GM12872 (cell line): Measurements from ENCODE around the gene FUOM.

Source experiments
- TF ChIP-seq, protein P1 (sequence below): IDR thresholded peaks from 3 replicates; pipeline ENCODE4 v1.5.1; 2011; ENCODE audit warnings: low read depth, mild to moderate bottlenecking, low read length, moderate library complexity; ENCODE audit not compliant: insufficient read depth

Gene FUOM

DNA sequence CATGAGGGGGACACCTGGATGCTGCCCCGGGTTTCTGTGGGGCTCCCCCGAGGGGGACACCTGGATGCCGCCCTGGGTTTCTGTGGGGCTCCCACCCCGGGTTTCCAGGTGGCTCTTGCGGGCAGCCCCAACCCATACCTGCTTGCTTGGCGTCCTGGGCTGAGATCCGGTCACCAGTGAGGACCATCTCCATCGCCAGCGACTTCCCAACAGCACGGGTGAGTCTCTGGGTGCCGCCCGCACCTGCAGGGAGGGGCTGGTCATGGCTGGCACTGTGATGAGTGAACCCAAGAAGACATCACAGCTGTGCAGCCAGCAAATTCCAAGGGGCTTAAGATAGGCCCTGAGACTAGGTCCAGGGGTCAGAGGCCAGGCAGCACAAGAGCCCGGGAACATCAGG, 8.9 kb upstream of the FUOM start:
- TF ChIP-seq, protein P1, sequence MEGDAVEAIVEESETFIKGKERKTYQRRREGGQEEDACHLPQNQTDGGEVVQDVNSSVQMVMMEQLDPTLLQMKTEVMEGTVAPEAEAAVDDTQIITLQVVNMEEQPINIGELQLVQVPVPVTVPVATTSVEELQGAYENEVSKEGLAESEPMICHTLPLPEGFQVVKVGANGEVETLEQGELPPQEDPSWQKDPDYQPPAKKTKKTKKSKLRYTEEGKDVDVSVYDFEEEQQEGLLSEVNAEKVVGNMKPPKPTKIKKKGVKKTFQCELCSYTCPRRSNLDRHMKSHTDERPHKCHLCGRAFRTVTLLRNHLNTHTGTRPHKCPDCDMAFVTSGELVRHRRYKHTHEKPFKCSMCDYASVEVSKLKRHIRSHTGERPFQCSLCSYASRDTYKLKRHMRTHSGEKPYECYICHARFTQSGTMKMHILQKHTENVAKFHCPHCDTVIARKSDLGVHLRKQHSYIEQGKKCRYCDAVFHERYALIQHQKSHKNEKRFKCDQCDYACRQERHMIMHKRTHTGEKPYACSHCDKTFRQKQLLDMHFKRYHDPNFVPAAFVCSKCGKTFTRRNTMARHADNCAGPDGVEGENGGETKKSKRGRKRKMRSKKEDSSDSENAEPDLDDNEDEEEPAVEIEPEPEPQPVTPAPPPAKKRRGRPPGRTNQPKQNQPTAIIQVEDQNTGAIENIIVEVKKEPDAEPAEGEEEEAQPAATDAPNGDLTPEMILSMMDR: no peak

DNA sequence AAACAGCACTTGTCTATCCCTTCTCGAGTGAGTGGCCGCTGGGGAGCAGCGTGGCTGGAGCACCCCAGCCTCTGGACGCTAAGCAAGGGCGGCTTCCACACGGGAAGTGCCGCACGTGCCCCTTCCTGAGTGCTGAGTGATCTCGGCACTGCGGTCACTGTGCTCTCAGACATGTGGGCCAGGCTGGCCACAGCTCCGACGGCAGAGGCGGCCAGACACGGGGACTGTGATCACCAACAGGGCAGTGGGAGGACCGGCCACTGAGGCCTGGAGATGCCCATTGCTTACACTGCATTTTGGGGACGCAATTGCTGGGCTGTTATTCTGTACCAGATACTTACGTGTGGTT, 8.3 kb upstream of the FUOM start:
- TF ChIP-seq, protein P1: no peak

DNA sequence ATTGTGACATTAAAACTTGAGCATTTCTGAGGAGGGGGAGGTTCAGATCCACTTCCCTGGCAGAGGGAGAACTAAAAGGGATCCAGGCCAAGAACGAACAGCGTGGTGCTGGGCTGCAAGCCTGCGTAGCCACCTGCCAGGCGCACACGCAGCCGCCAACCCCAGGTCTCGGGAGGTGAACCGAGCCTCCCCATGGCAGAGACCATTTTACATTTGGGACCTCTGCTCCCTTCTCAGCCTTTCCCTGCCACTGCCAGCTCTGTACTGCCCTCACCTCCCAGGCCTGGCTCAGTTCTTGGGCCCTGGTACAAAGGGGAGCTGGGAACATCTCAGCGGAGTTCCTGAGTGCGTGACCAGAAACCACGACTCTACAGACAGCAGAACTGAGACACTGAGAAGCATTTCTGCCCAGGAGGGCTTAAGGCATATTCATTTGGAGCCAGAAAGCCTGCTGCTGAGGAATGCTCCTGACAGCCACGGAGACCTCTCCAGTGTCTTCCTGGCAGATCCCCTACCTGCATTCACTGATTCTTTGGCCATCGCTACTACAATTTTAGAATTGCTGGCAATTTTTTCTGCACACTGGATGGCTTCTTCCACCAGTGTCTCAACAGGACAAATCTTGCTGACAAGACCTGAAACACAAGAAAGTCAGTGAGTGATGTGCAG, 7.8 kb upstream of the FUOM start:
- TF ChIP-seq, protein P1: no peak

DNA sequence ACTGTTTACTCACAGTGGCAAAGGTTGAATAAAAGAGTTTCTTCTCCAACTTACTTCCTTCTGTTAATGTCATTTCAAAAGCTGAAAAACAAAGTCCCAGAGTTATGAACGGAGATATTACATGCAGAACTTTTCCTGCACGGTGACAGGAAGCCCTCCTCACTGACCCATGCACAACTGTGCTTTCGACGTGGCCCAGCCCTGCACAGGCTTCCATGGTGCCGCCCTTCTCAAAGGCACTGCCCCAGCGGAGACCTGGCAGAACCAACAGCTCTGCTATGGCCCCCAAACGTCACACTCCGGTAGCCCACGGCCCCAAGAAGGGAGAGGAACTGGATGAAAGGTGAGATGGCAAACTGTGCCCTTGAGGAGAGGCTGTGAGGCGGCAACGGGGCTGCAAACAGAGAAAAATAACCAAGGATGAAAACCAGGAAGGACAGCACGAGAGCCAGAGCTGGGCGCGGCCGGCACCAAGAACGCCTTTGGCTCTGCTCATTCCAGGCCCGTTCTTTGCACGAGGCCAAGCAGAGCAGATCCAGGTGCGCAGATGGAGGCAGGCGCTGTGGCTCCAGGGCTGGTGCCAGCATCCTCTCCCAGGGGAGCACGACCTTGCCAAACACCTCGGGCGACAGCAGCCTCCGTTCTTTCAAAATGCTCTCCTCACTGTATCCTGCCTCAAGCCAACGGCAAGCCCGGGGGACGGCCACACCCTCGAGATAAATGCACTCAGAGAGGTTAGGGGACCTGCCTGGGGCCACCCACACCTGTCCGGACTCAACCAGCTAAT, 7.0 kb upstream of the FUOM start:
- TF ChIP-seq, protein P1: no peak

DNA sequence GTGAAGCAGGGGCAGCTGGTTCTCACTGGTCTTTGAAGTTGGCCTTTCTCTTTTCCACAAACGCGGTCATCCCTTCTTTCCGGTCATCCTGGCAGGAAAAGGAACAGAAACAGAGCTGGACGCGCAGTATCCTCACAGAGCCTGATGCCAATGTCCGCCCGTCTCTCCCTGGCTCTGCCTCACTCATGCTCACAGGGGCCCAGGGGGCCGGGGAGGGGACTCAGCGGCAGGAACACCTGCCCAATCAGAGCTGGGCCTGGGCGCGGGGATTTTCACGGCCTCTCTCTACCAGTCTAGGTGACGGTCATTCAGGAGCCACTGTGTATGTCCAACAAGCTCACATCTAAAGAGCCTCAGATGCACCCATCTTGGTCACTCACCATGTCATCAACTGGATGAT, 5.0 kb upstream of the FUOM start:
- TF ChIP-seq, protein P1: no peak

DNA sequence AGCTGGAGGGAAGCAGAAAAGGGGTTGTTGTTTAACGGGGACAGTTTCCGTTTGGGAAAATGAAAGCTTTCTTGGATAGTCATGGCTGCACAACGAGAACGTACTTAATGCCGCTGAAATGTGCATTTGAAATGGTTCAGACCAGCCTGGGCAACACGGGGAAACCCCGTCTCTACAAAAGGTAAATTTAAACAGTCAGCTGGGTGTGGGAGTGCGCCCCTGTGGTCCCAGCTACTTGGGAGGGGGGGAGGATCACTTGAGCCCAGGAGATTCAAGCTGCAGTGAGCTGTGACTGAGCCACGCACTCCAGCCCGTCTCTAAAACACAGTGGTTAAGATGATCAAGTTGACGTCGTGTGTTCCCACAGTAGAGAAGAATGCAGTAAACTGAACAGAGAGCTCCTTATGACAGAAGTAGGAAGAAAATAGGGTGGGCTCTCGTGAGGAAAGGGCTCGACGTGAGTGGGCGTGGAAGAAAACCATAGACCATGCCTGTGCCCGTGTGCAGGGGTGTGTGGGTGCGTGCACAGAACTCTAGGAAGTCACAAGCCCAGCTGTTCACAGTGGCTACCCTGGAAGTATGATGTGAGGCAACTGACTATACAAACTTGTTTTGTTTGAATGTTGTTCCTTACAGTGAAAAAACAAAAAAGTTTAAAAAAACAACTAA, 4.1 kb upstream of the FUOM start:
- TF ChIP-seq, protein P1: no peak

DNA sequence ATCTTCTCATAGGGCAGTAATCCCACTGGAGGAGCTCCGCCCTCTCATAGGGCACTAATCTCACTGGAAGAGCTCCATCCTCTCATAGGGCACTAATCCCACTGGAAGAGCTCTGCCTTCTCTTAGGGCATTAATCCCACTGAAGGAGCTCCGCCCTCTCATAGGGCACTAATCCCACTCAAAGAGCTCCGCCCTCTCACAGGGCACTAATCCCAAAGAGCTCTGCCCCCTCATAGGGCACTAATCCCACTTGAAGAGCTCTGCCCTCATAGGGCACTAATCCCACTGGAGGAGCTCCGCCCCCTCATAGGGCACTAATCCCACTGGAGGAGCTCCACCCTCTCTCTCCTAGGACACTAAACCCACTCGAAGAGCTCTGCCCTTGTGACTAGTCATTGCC, 3.4 kb upstream of the FUOM start:
- TF ChIP-seq, protein P1: no peak
